ENCODE results near the gene SPACA4.

Gene SPACA4

DNA sequence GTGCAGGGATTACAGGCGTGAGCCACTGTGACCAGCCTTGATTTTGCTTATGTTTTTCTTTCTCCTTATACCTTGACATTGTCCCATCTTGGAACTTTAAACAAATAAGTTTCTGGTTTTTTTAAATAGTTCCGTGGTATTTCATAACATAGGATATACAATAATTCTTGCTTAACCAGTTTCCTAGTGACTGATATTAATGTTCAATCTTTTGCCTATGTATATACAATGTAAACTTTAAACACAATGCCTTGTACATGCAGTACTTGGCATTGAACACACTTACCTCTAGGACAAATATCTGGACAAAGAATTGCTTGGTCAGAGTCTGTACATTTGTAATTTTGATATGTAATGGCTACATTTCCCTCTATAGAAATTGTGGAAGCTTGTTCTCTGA, 24.4 kb upstream of the SPACA4 start:
- no peaks in the 10 kb centered on the region for H3K9me3 Mint-ChIP-seq
- H3K27me3 Mint-ChIP-seq: peaks cover 11% of the 10 kb centered on the region
- H3K27ac Mint-ChIP-seq: no peak overlapping the region
- H3K36me3 Mint-ChIP-seq: peaks cover 2% of the 10 kb centered on the region
- CTCF ChIA-PET: interaction anchor here (3.3 to 7.8 kb wide), 2 partner anchors 75 to 268 kb away, joined by 20 to 138 read pairs; no protein-coding TSS in a partner anchor
- no peak overlapping the region for H3K4me3 Mint-ChIP-seq
- H3K4me1 Mint-ChIP-seq: peaks cover 5% of the 10 kb centered on the region
- no peak for DNase-seq

DNA sequence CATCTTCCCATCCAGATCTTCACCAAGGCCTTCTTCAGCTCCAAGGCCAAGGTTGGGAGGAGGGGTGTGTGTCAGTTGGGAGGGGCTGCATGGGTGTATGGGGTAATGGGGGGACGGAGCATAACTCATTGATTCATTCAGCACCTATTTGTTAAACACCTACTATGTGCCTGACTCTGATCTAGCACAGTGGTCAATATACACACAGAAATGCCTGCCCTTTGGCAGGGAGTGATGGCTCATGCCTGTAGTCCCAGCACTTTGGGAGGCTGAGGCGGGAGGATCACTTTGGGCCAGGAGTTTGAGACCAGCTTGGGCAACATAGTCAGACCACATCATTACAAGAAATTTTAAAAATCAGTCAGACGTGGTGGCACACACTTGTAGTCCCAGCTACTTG, 19.2 kb upstream of the SPACA4 start:
- Mint-ChIP-seq H3K4me3 (no peak overlapping the region), H3K27me3 (peaks cover 37% of the 10 kb centered on the region), H3K4me1 (peaks cover 23% of the 10 kb centered on the region), H3K36me3 (peaks cover 8% of the 10 kb centered on the region), H3K27ac (no peak overlapping the region), H3K9me3 (no peaks in the 10 kb centered on the region)
- CTCF ChIA-PET: interaction anchor here (5.3 to 7.8 kb wide), 3 partner anchors 21 to 98 kb away, joined by 35 to 138 read pairs (median 78); partner anchors contain the start of gene SPACA4
- DNase-seq: no peak

DNA sequence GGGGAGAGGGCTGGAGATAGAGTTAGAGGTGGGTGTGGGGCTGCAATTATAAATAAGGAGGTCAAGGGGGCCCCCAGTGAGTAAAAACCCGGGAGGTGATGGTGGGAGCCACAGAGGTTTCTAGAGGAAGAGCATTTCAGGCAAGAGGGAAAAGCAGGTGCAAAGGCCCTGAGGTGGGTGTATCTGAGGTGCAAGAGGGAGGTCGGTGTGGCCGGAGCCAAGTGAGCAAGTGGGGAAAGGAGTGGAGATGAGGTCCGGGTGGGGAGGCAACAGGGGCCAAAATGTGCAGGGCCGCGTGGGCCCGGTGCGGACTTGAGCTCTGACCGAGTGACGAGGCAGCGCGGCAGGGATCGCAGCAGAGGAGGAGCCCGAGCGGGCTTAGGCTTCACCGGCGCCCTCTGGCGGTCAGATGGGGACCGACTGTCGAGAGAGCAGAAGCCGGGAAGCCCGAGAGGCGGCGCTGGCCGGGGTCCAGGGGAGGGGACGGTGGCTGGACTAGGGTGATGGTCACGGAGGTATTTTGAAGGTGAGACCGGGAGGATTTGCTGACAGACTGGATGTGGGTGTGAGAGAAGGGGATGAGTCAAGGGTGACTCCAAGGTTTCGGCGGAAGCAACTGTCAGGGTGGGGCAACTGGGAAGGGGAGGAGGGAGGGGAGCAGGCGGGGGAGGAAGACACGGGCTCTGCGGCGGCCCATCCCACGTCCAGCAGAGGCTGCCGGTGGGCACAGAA, 17.7 kb upstream of the SPACA4 start:
- CTCF ChIA-PET: interaction anchor here (0.8 to 7.8 kb wide), 12 partner anchors 8 to 275 kb away, joined by 3 to 138 read pairs (median 4); partner anchors contain the start of gene SPACA4
- H3K4me3 Mint-ChIP-seq: peak overlapping the region; percentile 82
- peaks cover 29% of the 10 kb centered on the region for H3K4me1 Mint-ChIP-seq
- H3K9me3 Mint-ChIP-seq: no peaks in the 10 kb centered on the region
- H3K27ac Mint-ChIP-seq: peak overlapping the region; percentile 89
- peaks cover 8% of the 10 kb centered on the region for H3K36me3 Mint-ChIP-seq
- H3K27me3 Mint-ChIP-seq: peaks cover 43% of the 10 kb centered on the region
- peak; percentile 92 for DNase-seq

DNA sequence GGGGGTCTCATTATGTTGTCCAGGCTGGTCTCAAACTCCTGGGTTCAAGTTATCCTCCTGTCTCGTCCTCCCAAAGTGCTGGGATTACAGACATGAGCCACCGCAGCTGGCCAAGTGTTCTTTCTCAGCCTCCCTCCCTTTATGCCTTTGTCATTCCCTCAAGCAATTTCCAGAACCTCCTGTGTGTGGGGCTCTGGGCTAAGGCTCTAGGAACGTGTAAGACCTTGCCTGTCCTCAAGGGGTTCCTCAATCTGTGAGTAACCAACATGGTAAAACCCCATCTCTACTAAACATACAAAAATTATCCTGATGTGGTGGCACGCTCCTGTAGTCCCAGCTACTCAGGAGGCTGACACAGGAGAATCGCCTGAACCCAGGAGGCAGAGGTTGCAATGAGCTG, 15.5 kb upstream of the SPACA4 start:
- DNase-seq: no peak
- Mint-ChIP-seq H3K27ac (no peak overlapping the region), H3K4me3 (no peak overlapping the region), H3K27me3 (peaks cover 38% of the 10 kb centered on the region), H3K4me1 (peaks cover 27% of the 10 kb centered on the region), H3K9me3 (no peaks in the 10 kb centered on the region), H3K36me3 (peaks cover 5% of the 10 kb centered on the region)
- CTCF ChIA-PET: interaction anchor here (0.6 to 5.3 kb wide), 2 partner anchors 17 to 251 kb away, joined by 3 to 35 read pairs; partner anchors contain the start of gene SPACA4

DNA sequence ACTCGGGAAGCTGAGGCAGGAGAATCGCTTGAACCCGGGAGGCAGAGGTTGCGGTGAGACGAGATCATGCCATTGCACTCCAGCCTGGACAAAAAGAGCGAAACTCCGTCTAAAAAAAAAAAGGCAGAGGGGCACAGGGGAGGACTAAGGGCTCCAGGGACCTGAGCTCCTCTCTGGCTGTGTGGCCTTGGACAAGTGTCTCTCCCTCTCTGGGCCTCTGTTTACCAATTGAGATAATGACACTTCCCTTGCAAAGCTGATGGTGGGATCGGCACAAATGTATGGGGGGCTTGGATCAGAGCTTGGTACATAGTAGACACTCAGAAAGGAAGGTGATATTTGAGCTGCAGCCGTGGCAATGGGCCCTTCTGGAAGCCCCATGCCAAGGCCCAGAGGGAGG, 11.4 kb upstream of the SPACA4 start:
- Mint-ChIP-seq H3K27ac (no peak overlapping the region), H3K9me3 (no peaks in the 10 kb centered on the region), H3K27me3 (peaks cover 18% of the 10 kb centered on the region), H3K36me3 (no peaks in the 10 kb centered on the region), H3K4me3 (peak overlapping the region; percentile 36), H3K4me1 (peaks cover 13% of the 10 kb centered on the region)
- CTCF ChIA-PET: interaction anchor here (1.0 to 1.6 kb wide), 2 partner anchors 11 to 12 kb away, joined by 3 read pairs; no protein-coding TSS in a partner anchor
- no peak for DNase-seq

DNA sequence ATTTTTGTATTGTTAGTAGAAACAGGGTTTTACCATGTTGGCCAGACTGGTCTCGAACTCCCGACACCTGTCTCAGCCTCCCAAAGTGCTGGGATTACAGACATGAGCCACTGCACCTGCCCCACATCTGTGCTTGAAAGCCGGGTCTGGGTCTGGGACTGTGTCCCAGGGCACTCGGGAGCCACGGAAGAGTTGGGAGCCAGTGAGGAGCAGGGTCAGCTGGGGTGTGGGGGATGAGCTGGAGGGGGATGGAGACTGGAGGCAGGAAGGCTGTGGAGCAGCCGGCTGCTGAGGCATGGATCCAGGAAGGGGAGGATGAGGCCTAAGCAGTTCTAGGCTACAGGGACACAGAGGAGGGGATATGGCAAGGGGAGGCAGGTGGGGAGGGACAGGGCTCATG, 10.7 kb upstream of the SPACA4 start:
- Mint-ChIP-seq H3K4me3 (peak overlapping the region; percentile 36), H3K27me3 (peaks cover 13% of the 10 kb centered on the region), H3K9me3 (no peaks in the 10 kb centered on the region), H3K36me3 (no peaks in the 10 kb centered on the region), H3K4me1 (peaks cover 13% of the 10 kb centered on the region), H3K27ac (peak overlapping the region; percentile 69)
- CTCF ChIA-PET: interaction anchor here (1.0 kb wide), 1 partner anchor 11 kb away, joined by 3 read pairs; no protein-coding TSS in a partner anchor
- no peak for DNase-seq

DNA sequence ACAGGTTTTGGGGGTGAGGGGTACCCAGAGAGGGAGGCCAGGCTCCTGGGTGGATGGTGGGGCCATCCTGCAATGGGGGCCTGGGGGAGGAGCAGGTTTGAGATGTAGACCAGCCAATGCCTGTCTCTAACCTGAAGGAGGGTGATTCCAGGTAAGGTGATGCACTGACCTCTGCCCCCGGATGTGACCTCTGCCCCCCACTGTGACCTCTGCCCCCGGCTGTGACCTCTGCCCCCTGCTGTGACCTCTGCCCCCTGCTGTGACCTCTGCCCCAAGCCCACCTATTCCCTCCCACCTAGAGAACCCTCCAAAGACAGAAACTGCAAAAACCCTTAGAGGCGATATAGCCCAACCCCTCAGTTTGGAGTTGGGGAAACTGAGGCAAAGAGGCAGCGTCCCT, 10.3 kb upstream of the SPACA4 start:
- peaks cover 9% of the 10 kb centered on the region for H3K27me3 Mint-ChIP-seq

DNA sequence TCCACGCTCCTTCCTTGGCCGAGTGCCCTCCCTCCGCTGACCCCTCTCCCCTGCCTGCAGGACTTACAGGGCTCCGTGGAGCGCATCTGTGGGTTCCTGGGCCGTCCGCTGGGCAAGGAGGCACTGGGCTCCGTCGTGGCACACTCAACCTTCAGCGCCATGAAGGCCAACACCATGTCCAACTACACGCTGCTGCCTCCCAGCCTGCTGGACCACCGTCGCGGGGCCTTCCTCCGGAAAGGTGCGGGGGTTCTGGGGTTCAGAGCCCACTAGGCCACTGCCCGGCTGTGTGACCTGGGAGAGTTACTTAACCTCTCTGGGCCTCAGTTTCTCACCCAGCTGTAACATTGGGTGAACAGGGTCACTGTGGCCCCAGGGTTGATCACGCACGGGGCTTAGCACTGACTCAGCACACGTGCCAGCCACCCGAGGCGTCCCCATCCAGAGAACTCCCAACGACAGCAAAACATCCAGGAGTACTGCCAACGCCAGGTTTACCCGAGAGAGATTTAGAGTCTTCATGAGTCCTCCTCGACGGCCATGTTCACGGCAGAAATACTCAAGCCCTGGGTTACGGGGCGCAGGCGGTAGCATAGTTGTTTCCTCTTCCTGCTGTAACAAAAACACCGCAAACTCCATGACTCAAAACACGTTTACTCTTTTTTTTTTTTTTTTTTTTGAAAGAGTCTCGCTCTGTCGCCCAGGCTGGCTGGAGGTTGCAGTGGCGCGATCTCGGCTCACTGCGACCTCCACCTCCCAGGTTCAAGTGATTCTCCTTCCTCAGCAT, 9.7 kb upstream of the SPACA4 start:
- Mint-ChIP-seq H3K27ac (peak overlapping the region; percentile 84), H3K4me1 (peaks cover 10% of the 10 kb centered on the region), H3K4me3 (peak overlapping the region; percentile 36), H3K27me3 (peaks cover 9% of the 10 kb centered on the region), H3K36me3 (no peaks in the 10 kb centered on the region), H3K9me3 (no peaks in the 10 kb centered on the region)
- DNase-seq: peak; percentile 59
- CTCF ChIA-PET: no interaction called here

More for the DNA sequence above, 10.3 kb upstream of the SPACA4 start:
- H3K27ac Mint-ChIP-seq: peak overlapping the region; percentile 69
- CTCF ChIA-PET: no interaction called here
- H3K36me3 Mint-ChIP-seq: no peaks in the 10 kb centered on the region
- no peaks in the 10 kb centered on the region for H3K9me3 Mint-ChIP-seq
- peaks cover 13% of the 10 kb centered on the region for H3K4me1 Mint-ChIP-seq
- H3K4me3 Mint-ChIP-seq: peak overlapping the region; percentile 36
- DNase-seq: no peak

DNA sequence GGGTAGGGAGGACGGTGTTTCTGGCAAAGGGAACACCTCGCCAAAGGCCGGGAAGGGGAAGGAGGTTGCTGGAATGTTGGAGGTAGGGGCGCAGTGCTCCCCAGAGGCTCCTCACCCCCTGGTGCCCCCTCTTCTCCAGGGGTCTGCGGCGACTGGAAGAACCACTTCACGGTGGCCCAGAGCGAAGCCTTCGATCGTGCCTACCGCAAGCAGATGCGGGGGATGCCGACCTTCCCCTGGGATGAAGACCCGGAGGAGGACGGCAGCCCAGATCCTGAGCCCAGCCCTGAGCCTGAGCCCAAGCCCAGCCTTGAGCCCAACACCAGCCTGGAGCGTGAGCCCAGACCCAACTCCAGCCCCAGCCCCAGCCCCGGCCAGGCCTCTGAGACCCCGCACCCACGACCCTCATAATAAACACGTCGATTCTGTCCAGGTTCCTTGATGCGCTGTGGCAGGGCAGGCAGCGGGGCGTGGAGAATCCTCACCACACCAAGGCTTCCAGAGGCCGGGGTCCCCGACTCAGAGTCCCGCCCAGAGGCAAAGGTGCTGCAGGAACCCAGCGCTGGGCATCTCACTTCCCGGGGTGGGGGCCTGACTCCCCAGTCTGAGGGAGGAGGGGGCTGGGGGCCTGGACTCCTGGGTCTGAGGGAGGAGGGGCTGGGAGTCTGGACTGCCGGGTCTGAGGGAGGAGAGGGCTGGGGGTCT, 7.4 kb upstream of the SPACA4 start:
- CTCF ChIA-PET: no interaction called here
- no peak overlapping the region for H3K27ac Mint-ChIP-seq
- H3K9me3 Mint-ChIP-seq: no peaks in the 10 kb centered on the region
- no peak overlapping the region for H3K4me3 Mint-ChIP-seq
- no peak for DNase-seq
- peaks cover 5% of the 10 kb centered on the region for H3K4me1 Mint-ChIP-seq
- H3K27me3 Mint-ChIP-seq: no peaks in the 10 kb centered on the region
- no peaks in the 10 kb centered on the region for H3K36me3 Mint-ChIP-seq

DNA sequence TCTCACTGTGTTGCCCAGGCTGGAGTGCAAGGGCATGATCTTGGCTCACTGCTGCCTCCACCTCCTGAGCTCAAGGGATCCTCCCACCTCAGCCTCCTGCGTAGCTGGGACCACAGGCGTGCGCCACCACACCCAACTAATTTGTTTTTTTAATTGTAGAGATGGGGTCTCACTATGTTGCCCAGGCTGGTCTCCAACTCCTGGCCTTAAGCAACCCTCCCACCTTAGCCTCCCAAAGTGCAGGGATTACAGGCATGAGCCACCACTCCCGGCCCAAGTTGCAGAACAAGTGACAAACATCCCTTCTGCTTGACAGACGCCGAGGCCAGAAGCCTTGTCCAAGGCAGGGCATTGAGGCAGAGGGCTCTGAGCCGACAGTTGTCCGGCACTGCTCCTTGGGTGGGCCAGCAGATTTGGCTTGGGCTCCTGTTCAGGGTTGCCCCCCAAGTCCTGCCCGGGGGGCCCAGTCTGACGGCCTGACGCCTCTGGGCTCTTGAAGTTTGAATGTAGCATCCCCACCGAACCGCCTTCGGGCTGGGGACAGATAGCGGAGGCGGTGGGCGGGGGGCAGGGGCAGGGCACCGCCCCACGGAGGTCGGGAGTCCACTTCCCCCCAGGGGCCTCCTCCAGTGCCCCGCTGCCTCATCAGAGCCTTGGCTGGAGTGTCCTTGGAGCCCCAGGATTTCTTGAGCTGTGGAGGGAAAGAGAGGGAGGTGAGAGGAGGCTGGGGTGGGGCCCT, 5.7 kb upstream of the SPACA4 start:
- CTCF ChIA-PET: interaction anchor here (0.7 to 1.0 kb wide), 2 partner anchors 8 to 95 kb away, joined by 3 to 4 read pairs; no protein-coding TSS in a partner anchor
- no peaks in the 10 kb centered on the region for H3K27me3 Mint-ChIP-seq
- no peak overlapping the region for H3K4me3 Mint-ChIP-seq
- no peaks in the 10 kb centered on the region for H3K9me3 Mint-ChIP-seq
- no peak overlapping the region for H3K27ac Mint-ChIP-seq
- peaks cover 2% of the 10 kb centered on the region for H3K4me1 Mint-ChIP-seq
- no peak for DNase-seq
- H3K36me3 Mint-ChIP-seq: no peaks in the 10 kb centered on the region

DNA sequence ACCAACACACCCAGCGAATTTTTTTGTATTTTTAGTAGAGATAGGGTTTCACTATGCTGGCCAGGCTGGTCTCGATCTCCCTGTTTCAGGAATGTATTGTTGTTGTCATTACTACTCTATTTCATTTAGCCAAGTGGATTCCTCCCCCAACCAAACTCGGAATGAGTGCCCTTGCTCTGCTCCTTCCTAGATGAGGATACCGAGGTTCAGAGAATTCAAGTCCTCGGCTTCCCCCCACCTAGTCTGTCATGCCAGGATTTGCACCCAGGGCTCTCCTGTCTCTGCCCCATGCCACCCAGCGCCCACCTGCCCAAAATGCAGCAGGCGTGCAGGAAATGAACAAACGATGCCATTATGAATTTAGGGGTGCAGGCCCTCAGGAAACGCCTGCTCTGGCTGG, 3.5 kb upstream of the SPACA4 start:
- no peaks in the 10 kb centered on the region for H3K27me3 Mint-ChIP-seq
- DNase-seq: no peak
- H3K36me3 Mint-ChIP-seq: no peaks in the 10 kb centered on the region
- H3K9me3 Mint-ChIP-seq: no peaks in the 10 kb centered on the region
- H3K27ac Mint-ChIP-seq: no peak overlapping the region
- no peak overlapping the region for H3K4me3 Mint-ChIP-seq
- CTCF ChIA-PET: interaction anchor here (0.8 to 1.5 kb wide), 2 partner anchors 14 to 17 kb away, joined by 3 to 4 read pairs; no protein-coding TSS in a partner anchor
- H3K4me1 Mint-ChIP-seq: no peaks in the 10 kb centered on the region

DNA sequence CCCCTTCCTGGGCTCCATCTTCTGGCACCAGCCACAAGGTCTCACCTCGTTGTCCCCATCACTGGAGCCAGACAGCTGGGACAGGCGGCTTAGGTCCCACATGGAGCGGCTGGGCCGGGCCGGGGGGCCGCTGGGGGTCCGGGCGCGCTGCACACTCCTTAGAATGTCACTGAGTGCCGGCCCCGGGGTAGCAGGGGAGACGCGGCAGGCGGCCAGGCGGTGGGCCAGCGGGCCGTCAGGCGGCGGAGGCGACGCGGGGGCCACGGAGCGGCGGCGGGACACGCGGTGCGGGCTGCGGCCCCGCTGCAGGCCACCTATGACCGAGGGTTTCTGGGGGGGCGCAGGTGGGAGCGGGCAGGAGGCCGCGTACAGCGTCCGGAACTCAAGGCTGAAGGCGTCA, 3.1 kb upstream of the SPACA4 start:
- DNase-seq: no peak
- H3K27ac Mint-ChIP-seq: no peak overlapping the region
- no peak overlapping the region for H3K4me3 Mint-ChIP-seq
- no peaks in the 10 kb centered on the region for H3K27me3 Mint-ChIP-seq
- CTCF ChIA-PET: no interaction called here
- no peaks in the 10 kb centered on the region for H3K4me1 Mint-ChIP-seq
- H3K36me3 Mint-ChIP-seq: no peaks in the 10 kb centered on the region
- no peaks in the 10 kb centered on the region for H3K9me3 Mint-ChIP-seq

DNA sequence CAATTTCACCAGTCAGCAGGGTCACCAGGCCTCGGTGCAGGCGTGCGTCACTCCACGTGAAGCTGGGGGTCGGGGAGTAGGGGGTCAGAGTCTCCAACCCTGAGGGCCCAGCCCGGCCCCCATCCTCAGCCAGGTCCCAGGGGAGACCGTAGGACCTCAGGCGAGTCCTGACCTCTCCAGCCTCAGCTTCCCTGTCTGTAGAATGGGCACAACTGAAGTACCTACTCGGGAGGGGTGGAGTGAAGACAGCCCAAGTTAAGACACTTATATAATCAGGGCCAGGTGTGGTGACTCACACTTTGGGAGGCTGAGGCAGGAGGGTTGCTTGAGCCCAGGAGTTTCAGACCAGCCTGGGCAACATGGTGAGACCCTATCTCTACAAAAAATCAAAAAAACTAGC, 2.7 kb upstream of the SPACA4 start:
- no peak for DNase-seq
- no peaks in the 10 kb centered on the region for H3K9me3 Mint-ChIP-seq
- peaks cover 3% of the 10 kb centered on the region for H3K4me1 Mint-ChIP-seq
- H3K27me3 Mint-ChIP-seq: no peaks in the 10 kb centered on the region
- CTCF ChIA-PET: no interaction called here
- no peaks in the 10 kb centered on the region for H3K36me3 Mint-ChIP-seq
- H3K4me3 Mint-ChIP-seq: no peak overlapping the region
- no peak overlapping the region for H3K27ac Mint-ChIP-seq
